NCI-H510A treated with DMSO at 0.1 percent for 48 hours (cell line): Measurements from ENCODE around the gene KLHL5.
"Not testable (repeated sequence)": the region's sequence is repeated elsewhere in the genome, so short reads cannot be mapped to it uniquely, and the experiment has no call there.

ENCODE experiments used
- DNase-seq: peaks from one replicate; lab custom pipeline; 2025; lab: John Stamatoyannopoulos, UW

Gene KLHL5

GRCh38 chr4:39103291-39103690, 41.3 kb downstream of the KLHL5 start:
- DNase-seq: no peak

- DNase-seq: no peak
These were observed 42.2 kb downstream of the KLHL5 start for GRCh38 chr4:39104255-39104654.

GRCh38 chr4:39106011-39106410, 44.0 kb downstream of the KLHL5 start:
- DNase-seq: no peak

- DNase-seq: no peak
These were observed 52.4 kb downstream of the KLHL5 start for GRCh38 chr4:39114436-39114835.

GRCh38 chr4:39118034-39118658, 56.1 kb downstream of the KLHL5 start:
- DNase-seq: no peak

- no peak for DNase-seq
These were observed 58.4 kb downstream of the KLHL5 start for GRCh38 chr4:39120418-39120817.

GRCh38 chr4:39124885-39125599, 63.0 kb downstream of the KLHL5 start:
- no peak for DNase-seq

- DNase-seq: no peak
These were observed 63.6 kb downstream of the KLHL5 start for GRCh38 chr4:39125600-39125985.

GRCh38 chr4:39126256-39127095, 64.4 kb downstream of the KLHL5 start:
- DNase-seq: no peak

GRCh38 chr4:39133623-39134022, 71.6 kb downstream of the KLHL5 start:
- DNase-seq: no peak

- no peak for DNase-seq
These were observed 72.8 kb downstream of the KLHL5 start for GRCh38 chr4:39134683-39135306.

- DNase-seq: not testable (repeated sequence)
These were observed 76.2 kb downstream of the KLHL5 start for GRCh38 chr4:39138227-39138626.

- no peak for DNase-seq
These were observed 84.2 kb downstream of the KLHL5 start for GRCh38 chr4:39146211-39146610.

- no peak for DNase-seq
These were observed 92.0 kb downstream of the KLHL5 start for GRCh38 chr4:39154009-39154408.

GRCh38 chr4:39157520-39157919, 95.5 kb downstream of the KLHL5 start:
- DNase-seq: no peak

GRCh38 chr4:39166177-39166576, 104.1 kb downstream of the KLHL5 start:
- DNase-seq: no peak

GRCh38 chr4:39166669-39167068, 104.6 kb downstream of the KLHL5 start:
- DNase-seq: no peak

- DNase-seq: no peak
These were observed 107.4 kb downstream of the KLHL5 start for GRCh38 chr4:39169426-39169825.

- no peak for DNase-seq
These were observed 108.3 kb downstream of the KLHL5 start for GRCh38 chr4:39170301-39170700.
